DLD1 (cell line): ENCODE data around the gene TRAP1.

Experiments used
- in situ Hi-C: cut with HindIII; loops from 2 replicates; pipeline ENCODE4 v1.10.0; 2017; ENCODE audit warnings: low sequenced_read_pairs

Gene TRAP1

GRCh38 chr16:3737181-3737580 is 19.9 kb upstream of the TRAP1 start:
- in situ Hi-C loops: no loop called here

- in situ Hi-C loops: no loop called here
Observed at GRCh38 chr16:3736116-3736515, 18.8 kb upstream of the TRAP1 start.

GRCh38 chr16:3735541-3735940 is 18.2 kb upstream of the TRAP1 start:
- in situ Hi-C loops: no loop called here

GRCh38 chr16:3734758-3735221 is 17.5 kb upstream of the TRAP1 start:
- in situ Hi-C loops: no loop called here

- in situ Hi-C loops: no loop called here
Observed at GRCh38 chr16:3734084-3734757, 16.9 kb upstream of the TRAP1 start.

GRCh38 chr16:3732171-3732570 is 14.8 kb upstream of the TRAP1 start:
- in situ Hi-C loops: no loop called here

GRCh38 chr16:3731126-3731935 is 14.0 kb upstream of the TRAP1 start:
- in situ Hi-C loops: no loop called here

GRCh38 chr16:3730161-3731125 is 13.1 kb upstream of the TRAP1 start:
- in situ Hi-C loops: no loop called here

- in situ Hi-C loops: no loop called here
Observed at GRCh38 chr16:3729161-3730112, 12.1 kb upstream of the TRAP1 start.

GRCh38 chr16:3728424-3729160 is 11.3 kb upstream of the TRAP1 start:
- in situ Hi-C loops: no loop called here

GRCh38 chr16:3727806-3728381 is 10.6 kb upstream of the TRAP1 start:
- in situ Hi-C loops: no loop called here

GRCh38 chr16:3726021-3726687 is 8.8 kb upstream of the TRAP1 start:
- in situ Hi-C loops: no loop called here

- in situ Hi-C loops: no loop called here
Observed at GRCh38 chr16:3725276-3725675, 8.0 kb upstream of the TRAP1 start.

- in situ Hi-C loops: no loop called here
Observed at GRCh38 chr16:3722508-3722907, 5.2 kb upstream of the TRAP1 start.

GRCh38 chr16:3720418-3720817 is 3.1 kb upstream of the TRAP1 start:
- in situ Hi-C loops: no loop called here

GRCh38 chr16:3718628-3719027 is 1.3 kb upstream of the TRAP1 start:
- in situ Hi-C loops: no loop called here

GRCh38 chr16:3718019-3718391 is 681 bp upstream of the TRAP1 start:
- in situ Hi-C loops: no loop called here

GRCh38 chr16:3716831-3717234 is 491 bp downstream of the TRAP1 start:
- in situ Hi-C loops: no loop called here

- in situ Hi-C loops: no loop called here
Observed at GRCh38 chr16:3715430-3715829, 1.9 kb downstream of the TRAP1 start.
